HFFc6 (cell line): Measurements from ENCODE around the gene FOXRED2. TPM values are rescaled to one million over a fixed set of nuclear protein-coding genes. Genes with fewer than 3 reads are reported as not detected.
"Not testable (repeated sequence)": the region's sequence is repeated elsewhere in the genome, so short reads cannot be mapped to it uniquely, and the experiment has no call there.

Experiments used
- DNase-seq: peaks from one replicate; pipeline ENCODE4 v3.0.0-alpha.2; 2018
- H3K27ac Mint-ChIP-seq: 2 replicates; pipeline ENCODE4 v1.8.0; 2020; ENCODE audit warnings: mild to moderate bottlenecking, mixed read lengths
- H3K27me3 Mint-ChIP-seq: 2 replicates; pipeline ENCODE4 v1.8.0; 2021; ENCODE audit warnings: mild to moderate bottlenecking, moderate library complexity, mixed read lengths; ENCODE audit not compliant: insufficient read depth
- H3K36me3 Mint-ChIP-seq: 2 replicates; pipeline ENCODE4 v1.8.0; 2021; ENCODE audit warnings: low read depth, mixed read lengths
- H3K4me1 Mint-ChIP-seq: 2 replicates; pipeline ENCODE4 v1.8.0; 2020; ENCODE audit warnings: low read depth, mixed read lengths
- H3K4me3 Mint-ChIP-seq: 2 replicates; pipeline ENCODE4 v1.8.0; 2020; ENCODE audit warnings: mild to moderate bottlenecking, moderate library complexity, mixed read lengths
- H3K9me3 Mint-ChIP-seq: 2 replicates; pipeline ENCODE4 v1.8.0; 2020; ENCODE audit warnings: mild to moderate bottlenecking, mixed read lengths
- total RNA-seq, 6 experiments: library from RNA; stranded (reverse); fragmentation: NEBNext Ultra II Directional; extraction: Animal tissue kit (Norgen Biotek cat#: 25700); gene quantifications; 2 replicates in 1 of 6; 3 replicates in 5 of 6; pipeline ENCODE4 v1.2.3, GENCODE V29; 2021
- TF ChIP-seq, protein P1 (sequence below): fragments of 200-600 bp; sonication (generic); IDR thresholded peaks from 2 replicates; pipeline ENCODE4 v1.5.0; 2021; ENCODE audit warnings: antibody characterized with exemption, mild to moderate bottlenecking

FOXRED2 gene
- total RNA-seq, 6 experiments from 2014 or later = 2.8 to 4.7 (median 4.2) TPM

DNA sequence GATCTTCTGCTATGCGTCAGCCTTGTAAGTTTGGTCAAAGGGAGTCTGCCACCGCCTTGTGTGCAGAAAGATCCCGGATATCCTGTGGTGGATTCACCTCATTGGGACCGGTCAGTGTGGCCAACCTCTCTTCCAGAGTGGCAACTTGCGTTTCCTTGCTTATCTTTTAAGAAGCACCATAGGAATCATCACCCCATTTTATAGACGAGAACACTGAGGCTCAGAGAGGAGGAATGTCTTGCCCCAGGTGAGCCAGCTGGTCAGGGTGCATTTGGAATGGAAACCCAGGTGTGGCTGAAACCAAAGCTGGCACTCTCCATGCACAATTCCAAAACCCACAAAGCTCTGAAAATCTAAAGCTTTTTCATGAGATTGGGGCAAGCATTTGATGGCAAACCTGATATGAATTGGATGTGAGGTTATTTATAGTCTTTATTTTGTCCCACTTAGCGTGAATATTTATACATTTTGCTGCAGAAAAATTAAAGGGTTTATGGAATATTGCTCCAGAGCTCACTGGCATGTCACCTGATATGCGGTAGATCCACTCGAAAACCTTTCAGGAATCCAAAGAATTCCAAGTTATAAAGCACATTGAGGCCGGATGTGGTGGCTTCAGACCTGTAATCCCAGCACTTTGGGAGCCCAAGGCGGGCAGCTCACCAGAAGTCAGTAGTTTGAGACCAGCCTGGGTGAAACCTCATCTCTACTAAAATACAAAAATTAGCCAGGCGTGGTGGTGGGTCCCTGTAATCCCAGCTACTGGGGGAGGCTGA is 34.2 kb upstream of the FOXRED2 start:
- no peaks in the 10 kb centered on the region for H3K36me3 Mint-ChIP-seq
- TF ChIP-seq, protein P1, sequence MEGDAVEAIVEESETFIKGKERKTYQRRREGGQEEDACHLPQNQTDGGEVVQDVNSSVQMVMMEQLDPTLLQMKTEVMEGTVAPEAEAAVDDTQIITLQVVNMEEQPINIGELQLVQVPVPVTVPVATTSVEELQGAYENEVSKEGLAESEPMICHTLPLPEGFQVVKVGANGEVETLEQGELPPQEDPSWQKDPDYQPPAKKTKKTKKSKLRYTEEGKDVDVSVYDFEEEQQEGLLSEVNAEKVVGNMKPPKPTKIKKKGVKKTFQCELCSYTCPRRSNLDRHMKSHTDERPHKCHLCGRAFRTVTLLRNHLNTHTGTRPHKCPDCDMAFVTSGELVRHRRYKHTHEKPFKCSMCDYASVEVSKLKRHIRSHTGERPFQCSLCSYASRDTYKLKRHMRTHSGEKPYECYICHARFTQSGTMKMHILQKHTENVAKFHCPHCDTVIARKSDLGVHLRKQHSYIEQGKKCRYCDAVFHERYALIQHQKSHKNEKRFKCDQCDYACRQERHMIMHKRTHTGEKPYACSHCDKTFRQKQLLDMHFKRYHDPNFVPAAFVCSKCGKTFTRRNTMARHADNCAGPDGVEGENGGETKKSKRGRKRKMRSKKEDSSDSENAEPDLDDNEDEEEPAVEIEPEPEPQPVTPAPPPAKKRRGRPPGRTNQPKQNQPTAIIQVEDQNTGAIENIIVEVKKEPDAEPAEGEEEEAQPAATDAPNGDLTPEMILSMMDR = no peak
- H3K9me3 Mint-ChIP-seq = no peaks in the 10 kb centered on the region
- H3K4me3 Mint-ChIP-seq = no peak overlapping the region
- H3K27me3 Mint-ChIP-seq = peaks cover 7% of the 10 kb centered on the region; the same call in 1 of the 2 replicates
- peaks cover 46% of the 10 kb centered on the region for H3K4me1 Mint-ChIP-seq
- no peak for DNase-seq
- peak overlapping the region; percentile 26; the same call in 1 of the 2 replicates for H3K27ac Mint-ChIP-seq

DNA sequence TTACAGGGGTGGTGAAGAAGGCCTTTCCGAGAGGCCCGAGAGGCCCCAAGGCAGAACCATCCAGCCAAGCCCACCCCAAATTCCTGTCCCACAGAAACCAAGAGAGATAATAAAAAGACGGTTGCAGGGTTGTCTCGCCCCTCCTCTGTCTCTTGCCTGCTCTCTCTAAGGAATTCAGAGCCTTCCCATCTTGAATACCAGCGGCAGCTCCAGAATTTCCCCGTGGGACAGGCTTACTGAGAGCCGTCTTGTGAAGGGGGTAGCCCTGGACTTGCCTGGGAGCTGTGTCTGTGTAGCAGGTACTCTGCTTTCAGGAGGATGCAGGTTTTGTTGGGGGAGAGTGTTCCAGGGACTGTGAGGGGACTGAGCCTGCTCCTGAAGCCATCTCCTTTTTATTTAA is 31.7 kb upstream of the FOXRED2 start:
- no peak overlapping the region for H3K4me3 Mint-ChIP-seq
- DNase-seq = no peak
- no peak overlapping the region for H3K27ac Mint-ChIP-seq
- H3K4me1 Mint-ChIP-seq = peaks cover 26% of the 10 kb centered on the region
- TF ChIP-seq, protein P1 = no peak
- H3K36me3 Mint-ChIP-seq = no peaks in the 10 kb centered on the region
- no peaks in the 10 kb centered on the region for H3K9me3 Mint-ChIP-seq
- peaks cover 7% of the 10 kb centered on the region; the same call in 1 of the 2 replicates for H3K27me3 Mint-ChIP-seq

- TF ChIP-seq, protein P1 = no peak
- DNase-seq = no peak
- Mint-ChIP-seq H3K4me3 (no peak overlapping the region), H3K9me3 (no peaks in the 10 kb centered on the region), H3K27ac (no peak overlapping the region), H3K36me3 (no peaks in the 10 kb centered on the region), H3K4me1 (peaks cover 13% of the 10 kb centered on the region), H3K27me3 (peaks cover 7% of the 10 kb centered on the region; the same call in 1 of the 2 replicates)
Measured at GRCh38 chr22:36536717-36537116, 29.9 kb upstream of the FOXRED2 start.

DNA sequence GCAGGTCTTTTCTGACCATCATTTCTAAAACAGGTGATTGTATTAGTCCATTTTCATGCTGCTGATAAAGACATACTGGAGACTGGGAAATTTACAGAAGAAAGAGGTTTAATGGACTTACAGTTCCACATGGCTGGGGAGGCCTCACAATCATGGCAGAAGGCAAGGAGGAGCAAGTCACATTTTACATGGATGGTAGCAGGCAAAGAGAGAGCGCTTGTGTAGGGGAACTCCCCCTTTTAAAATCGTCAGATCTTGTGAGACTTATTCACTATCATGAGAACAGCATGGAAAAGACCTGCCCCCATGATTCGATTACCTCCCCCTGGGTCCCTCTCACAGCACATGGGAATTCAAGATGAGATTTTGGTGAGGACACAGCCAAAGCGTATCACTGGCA is 26.5 kb upstream of the FOXRED2 start:
- H3K27me3 Mint-ChIP-seq, H3K27ac Mint-ChIP-seq, H3K36me3 Mint-ChIP-seq, DNase-seq, H3K9me3 Mint-ChIP-seq, H3K4me3 Mint-ChIP-seq: not testable (repeated sequence)
- peaks cover 13% of the 10 kb centered on the region for H3K4me1 Mint-ChIP-seq

GRCh38 chr22:36532466-36532865 is 25.6 kb upstream of the FOXRED2 start:
- H3K27ac Mint-ChIP-seq = no peak overlapping the region
- TF ChIP-seq, protein P1 = no peak
- H3K36me3 Mint-ChIP-seq = no peaks in the 10 kb centered on the region
- no peak overlapping the region for H3K4me3 Mint-ChIP-seq
- H3K27me3 Mint-ChIP-seq = peaks cover 7% of the 10 kb centered on the region; the same call in 1 of the 2 replicates
- H3K4me1 Mint-ChIP-seq = peaks cover 18% of the 10 kb centered on the region
- no peak for DNase-seq
- no peaks in the 10 kb centered on the region for H3K9me3 Mint-ChIP-seq
